Esophagus muscularis mucosa (tissue), 4 donors: ENCODE data around the gene USP30. TPM values are rescaled to one million over a fixed set of nuclear protein-coding genes. Genes with fewer than 3 reads are reported as not detected.

ENCODE experiments used
- DNase-seq: peaks from one replicate; pipeline ENCODE4 v3.0.0-alpha.2; 2017; ENCODE audit errors: extremely low spot score
- H3K27ac ChIP-seq, 4 donors: fragments of 200-600 bp; sonication (generic); replicated peaks in 1 of 4; 1 replicate in 3 of 4; 2 replicates in 1 of 4; pipeline ENCODE4 v1.5.1; 2016 to 2019; ENCODE audit warnings: mild to moderate bottlenecking in 1 of 4
- H3K27me3 ChIP-seq, 4 donors: fragments of 200-600 bp; sonication (generic); one replicate each; pipeline versions ENCODE4 v1.5.1 to v1.6.0; 2016 to 2019
- H3K36me3 ChIP-seq, 4 donors: fragments of 200-600 bp; sonication (generic); one replicate each; pipeline ENCODE4 v1.5.1; 2016 to 2019
- H3K4me1 ChIP-seq, 4 donors: fragments of 200-600 bp; sonication (generic); one replicate each; pipeline ENCODE4 v1.5.1; 2016 to 2019
- H3K4me3 ChIP-seq, 4 donors: fragments of 200-600 bp; sonication (generic); 1 replicate in 2 of 4; 2 replicates in 2 of 4; pipeline ENCODE4 v1.5.1; 2016 to 2019; ENCODE audit warnings: mild to moderate bottlenecking in 4 of 4, moderate library complexity in 1 of 4
- H3K9me3 ChIP-seq, 4 donors: fragments of 200-600 bp; sonication (generic); 1 replicate in 3 of 4; 2 replicates in 1 of 4; pipeline ENCODE4 v1.5.1; 2016 to 2019
- CTCF ChIP-seq, 3 experiments: fragments of 200-600 bp in 2 of 3; fragments of 450-650 bp in 1 of 3; sonication (generic) in 2 of 3; IDR thresholded peaks; one replicate each; pipeline ENCODE4 v1.5.1; 2017 to 2019; ENCODE audit warnings: antibody characterized with exemption in 3 of 3, mild to moderate bottlenecking in 2 of 3, moderate library complexity in 1 of 3
- EP300 ChIP-seq: sonication (generic); formaldehyde crosslinking; IDR thresholded peaks from one replicate; pipeline ENCODE4 v1.6.1; 2017; ENCODE audit warnings: antibody characterized with exemption
- POLR2A ChIP-seq: fragments of 450-650 bp; IDR thresholded peaks from one replicate; pipeline ENCODE4 v1.6.1; 2017; ENCODE audit warnings: antibody characterized with exemption, moderate library complexity, mild to moderate bottlenecking, low read depth
- POLR2AphosphoS5 ChIP-seq, 2 donors: sonication (generic); formaldehyde crosslinking; IDR thresholded peaks; one replicate each; pipeline ENCODE4 v1.6.1; 2017; ENCODE audit warnings: antibody characterized with exemption in 2 of 2
- WGBS: methylation state at CpG from one replicate; pipeline ENCODE4 v1.1.5; 2018; 5-methylcytosine and 5-hydroxymethylcytosine counted together
- intact Hi-C: fragments of 100-400 bp; cut with DNase I; formaldehyde crosslinking; loops from one replicate; pipeline ENCODE4 v1.15.1; 2023
- total RNA-seq, 4 donors: library from RNA; depleted of rRNA; stranded (reverse); fragments of >200 nt; gene quantifications; one replicate each; pipeline versions ENCODE4 v1.1.0 to v1.2.1, GENCODE V29; 2016

Gene USP30
- total RNA-seq, 4 donors from 2014 or later: 6.2 to 14.6 (median 12.2) TPM

- WGBS: 0% methylated on average over 31 of the region's 71 CpGs
- peak; percentile 99 for DNase-seq
- TF ChIP-seq CTCF (IDR thresholded peaks at IDR 0.05) (no peak), POLR2AphosphoS5 (IDR thresholded peaks at IDR 0.05) (peak in 1 of 2 donors; percentile 58), POLR2A (no peak)
- Histone ChIP-seq H3K27ac (peak within 1 kb of the TSS; percentile 84 to 93 (median 90)), H3K4me1 (peaks cover 27 to 48% (median 45%) of the 10 kb centered on the region in 4 donors), H3K4me3 (peak within 1 kb of the TSS; percentile 70 to 95 (median 83)), H3K36me3 (peaks cover 6 to 27% (median 17%) of the 10 kb centered on the region in 4 donors), H3K9me3 (no peaks in the 10 kb centered on the region), H3K27me3 (peaks cover 0 to 3% (median 0%) of the 10 kb centered on the region in 4 donors)
- intact Hi-C loops: no loop called here
These were observed 45.2 kb downstream of the USP30 start, which contains the start of gene UNG for GRCh38 chr12:109097435-109098182. Gene UNG (plus strand): TSS chr12:109097597. CDS start chr12:109097680, 83 bp downstream.

DNA sequence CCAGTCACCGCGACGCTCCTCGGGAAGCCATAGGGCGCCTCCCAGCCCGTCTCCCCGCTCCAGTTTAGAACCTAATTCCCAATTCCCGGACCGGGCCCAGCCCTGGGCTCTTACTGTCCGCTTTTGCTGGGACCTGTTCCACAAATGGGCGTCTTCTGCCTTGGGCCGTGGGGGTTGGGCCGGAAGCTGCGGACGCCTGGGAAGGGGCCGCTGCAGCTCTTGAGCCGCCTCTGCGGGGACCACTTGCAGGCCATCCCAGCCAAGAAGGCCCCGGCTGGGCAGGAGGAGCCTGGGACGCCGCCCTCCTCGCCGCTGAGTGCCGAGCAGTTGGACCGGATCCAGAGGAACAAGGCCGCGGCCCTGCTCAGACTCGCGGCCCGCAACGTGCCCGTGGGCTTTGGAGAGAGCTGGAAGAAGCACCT is 45.8 kb downstream of the USP30 start:
- Histone ChIP-seq H3K9me3 (no peaks in the 10 kb centered on the region), H3K27ac (peak overlapping the region; percentile 84 to 93 (median 90)), H3K4me1 (peaks cover 22 to 43% (median 40%) of the 10 kb centered on the region in 4 donors), H3K36me3 (peaks cover 9 to 33% (median 22%) of the 10 kb centered on the region in 4 donors), H3K27me3 (peaks cover 0 to 3% (median 0%) of the 10 kb centered on the region in 4 donors), H3K4me3 (peak overlapping the region; percentile 70 to 95 (median 83))
- TF ChIP-seq POLR2AphosphoS5 (IDR thresholded peaks at IDR 0.05) (peak; percentile 48 to 87), EP300 (no peak), CTCF (IDR thresholded peaks at IDR 0.05) (no peak), POLR2A (peak; percentile 15)
- intact Hi-C loops: no loop called here
- WGBS: 20% methylated on average over 1 of the region's 32 CpGs
- DNase-seq: no peak

GRCh38 chr12:109098651-109099050 is 46.3 kb downstream of the USP30 start:
- peaks cover 14 to 37% (median 27%) of the 10 kb centered on the region in 4 donors for H3K36me3 ChIP-seq
- H3K4me3 ChIP-seq: peak overlapping the region; percentile 70 to 95 (median 83)
- DNase-seq: no peak
- 4% methylated on average over 8 of the region's 8 CpGs for WGBS
- TF ChIP-seq EP300: no peak
- TF ChIP-seq CTCF (IDR thresholded peaks at IDR 0.05): no peak
- intact Hi-C loops: no loop called here
- H3K4me1 ChIP-seq: peaks cover 20 to 40% (median 37%) of the 10 kb centered on the region in 4 donors
- H3K27ac ChIP-seq: peak overlapping the region; percentile 84 to 93 (median 90)
- no peaks in the 10 kb centered on the region for H3K9me3 ChIP-seq
- H3K27me3 ChIP-seq: peaks cover 0 to 3% (median 0%) of the 10 kb centered on the region in 4 donors

DNA sequence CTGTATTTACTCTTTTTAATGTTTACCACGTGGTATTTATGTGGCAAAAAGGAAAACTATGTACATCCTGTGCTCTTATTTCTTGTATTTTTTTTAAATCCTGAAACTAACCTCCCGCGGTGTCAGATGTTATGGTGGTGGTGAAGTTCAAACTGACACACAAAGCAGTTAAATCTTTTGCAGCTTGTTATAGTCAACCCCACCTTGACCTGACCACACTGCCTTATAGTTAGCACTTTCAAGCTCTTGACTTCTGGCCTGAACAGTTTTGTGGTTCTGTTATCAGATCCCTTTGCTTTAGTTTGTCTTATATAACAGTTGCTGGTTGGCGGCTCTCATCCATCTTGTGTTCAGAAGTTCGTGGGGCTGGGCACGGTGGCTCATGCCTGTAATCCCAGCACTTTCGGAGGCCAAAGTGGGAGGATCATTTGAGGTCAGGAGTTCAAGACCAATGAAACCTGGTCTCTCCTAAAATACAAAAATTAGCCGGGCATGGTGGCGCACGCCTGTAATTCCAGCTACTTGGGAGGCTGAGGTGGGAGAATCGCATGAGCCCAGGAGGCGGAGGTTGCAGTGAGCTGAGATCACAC is 47.1 kb downstream of the USP30 start:
- TF ChIP-seq EP300: no peak
- TF ChIP-seq POLR2A: no peak
- no peak for TF ChIP-seq POLR2AphosphoS5 (IDR thresholded peaks at IDR 0.05)
- TF ChIP-seq CTCF (IDR thresholded peaks at IDR 0.05): no peak
- intact Hi-C loops: no loop called here
- 72% methylated on average over 12 of the region's 12 CpGs for WGBS
- Histone ChIP-seq H3K27me3 (peaks cover 0 to 3% (median 0%) of the 10 kb centered on the region in 4 donors), H3K4me1 (peaks cover 19 to 37% (median 33%) of the 10 kb centered on the region in 4 donors), H3K4me3 (peak overlapping the region; percentile 70 to 95 (median 83)), H3K9me3 (no peaks in the 10 kb centered on the region), H3K27ac (peak overlapping the region; percentile 84 to 93 (median 90)), H3K36me3 (peaks cover 20 to 46% (median 36%) of the 10 kb centered on the region in 4 donors)
- DNase-seq: no peak
